Measurements from ENCODE around the gene MYO6. TPM values are rescaled to one million over a fixed set of nuclear protein-coding genes. Genes with fewer than 3 reads are reported as not detected.

MYO6 gene
- total and polyA plus RNA-seq, 2 experiments from 2014 or later, result 39.8 to 71.1 TPM

DNA sequence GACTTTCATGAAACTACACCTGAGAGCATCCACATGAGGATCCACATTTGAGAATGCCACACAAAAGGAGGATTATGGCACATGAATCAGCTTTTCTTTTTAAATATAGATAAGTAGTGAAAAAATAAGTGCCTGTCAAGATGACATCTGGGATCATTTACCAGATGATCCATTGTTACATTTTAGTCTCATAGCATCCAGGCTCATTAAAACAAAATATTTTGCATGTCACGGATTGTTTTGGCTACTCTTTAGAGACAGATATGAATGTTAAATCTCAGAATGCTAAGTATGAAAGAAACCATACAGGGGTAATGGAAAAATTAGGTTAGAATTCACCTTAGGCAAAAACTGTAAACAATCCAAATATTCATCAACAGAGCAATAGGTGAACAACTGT, 66.7 kb downstream of the MYO6 start:
- Histone ChIP-seq H4K20me1 (ENCODE audit: insufficient read depth, poor library complexity, severe bottlenecking) (peaks cover 10% of the 10 kb centered on the region), H3K27ac (no peak overlapping the region), H3K4me1 (ENCODE audit: insufficient read depth) (no peaks in the 10 kb centered on the region), H3K27me3 (no peaks in the 10 kb centered on the region), H3K4me2 (no peak overlapping the region), H3K9me2 (replicated peaks; ENCODE audit: insufficient read depth) (no peaks in the 10 kb centered on the region), H3K4me3 (no peak overlapping the region), H3K9me3 (ENCODE audit: low read depth) (no peaks in the 10 kb centered on the region), H3K36me3 (replicated peaks; ENCODE audit: insufficient read depth, low read depth) (no peaks in the 10 kb centered on the region), H3K79me2 (peaks cover 46% of the 10 kb centered on the region), H2AFZ (no peak overlapping the region)
- no peak for TF ChIP-seq EZH2 (IDR thresholded peaks at IDR 0.05; ENCODE audit: borderline replicate concordance)
- TF ChIP-seq, protein P1, sequence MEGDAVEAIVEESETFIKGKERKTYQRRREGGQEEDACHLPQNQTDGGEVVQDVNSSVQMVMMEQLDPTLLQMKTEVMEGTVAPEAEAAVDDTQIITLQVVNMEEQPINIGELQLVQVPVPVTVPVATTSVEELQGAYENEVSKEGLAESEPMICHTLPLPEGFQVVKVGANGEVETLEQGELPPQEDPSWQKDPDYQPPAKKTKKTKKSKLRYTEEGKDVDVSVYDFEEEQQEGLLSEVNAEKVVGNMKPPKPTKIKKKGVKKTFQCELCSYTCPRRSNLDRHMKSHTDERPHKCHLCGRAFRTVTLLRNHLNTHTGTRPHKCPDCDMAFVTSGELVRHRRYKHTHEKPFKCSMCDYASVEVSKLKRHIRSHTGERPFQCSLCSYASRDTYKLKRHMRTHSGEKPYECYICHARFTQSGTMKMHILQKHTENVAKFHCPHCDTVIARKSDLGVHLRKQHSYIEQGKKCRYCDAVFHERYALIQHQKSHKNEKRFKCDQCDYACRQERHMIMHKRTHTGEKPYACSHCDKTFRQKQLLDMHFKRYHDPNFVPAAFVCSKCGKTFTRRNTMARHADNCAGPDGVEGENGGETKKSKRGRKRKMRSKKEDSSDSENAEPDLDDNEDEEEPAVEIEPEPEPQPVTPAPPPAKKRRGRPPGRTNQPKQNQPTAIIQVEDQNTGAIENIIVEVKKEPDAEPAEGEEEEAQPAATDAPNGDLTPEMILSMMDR (IDR thresholded peaks at IDR 0.05; ENCODE audit: poor library complexity), result no peak
- TF ChIP-seq EZH2phosphoT487 (IDR thresholded peaks at IDR 0.05; ENCODE audit: low read depth, severe bottlenecking, unreplicated experiment), result no peak
- no peak for DNase-seq (ENCODE audit: low spot score)
- 88% methylated on average over 1 of the region's 1 CpG for WGBS (ENCODE audit: low lambda C conversion rate, missing lambda C conversion rate)

DNA sequence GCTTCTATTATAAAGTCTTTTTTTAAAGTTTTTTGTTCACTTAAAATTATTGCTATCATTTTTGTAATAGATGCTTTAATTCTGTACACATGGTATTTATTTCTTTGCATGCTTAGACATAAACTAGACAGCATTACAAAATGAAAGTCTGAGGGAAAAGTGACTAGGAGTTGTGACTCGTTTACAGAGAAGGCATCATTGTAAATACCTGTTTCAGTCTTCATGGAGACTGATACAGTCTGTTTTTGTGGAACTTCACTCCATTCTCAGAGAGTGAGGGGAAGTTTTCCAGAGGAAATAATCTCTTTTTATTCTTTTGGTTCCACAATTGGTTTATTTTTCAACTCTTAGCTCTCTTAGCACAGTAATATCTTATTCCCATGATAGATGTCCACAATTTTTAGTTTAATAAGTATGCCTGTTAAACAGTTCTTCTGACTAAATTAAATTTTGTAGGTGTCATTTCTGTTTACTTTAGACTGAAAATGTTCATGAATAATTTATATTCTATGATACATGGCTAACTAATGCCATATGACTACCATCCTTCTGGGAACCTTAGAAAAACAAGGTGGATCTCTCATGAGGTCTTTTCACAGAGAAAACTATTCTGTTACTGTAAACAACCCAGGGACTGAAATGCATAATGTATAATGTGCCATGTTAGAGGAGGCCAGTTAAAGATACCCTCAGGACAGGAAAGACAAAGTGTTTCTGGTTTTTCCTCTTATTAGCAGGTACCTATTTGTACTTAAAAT, 69.2 kb downstream of the MYO6 start:
- Histone ChIP-seq H3K79me2 (peaks cover 27% of the 10 kb centered on the region), H3K4me2 (no peak overlapping the region)
- 58% methylated on average over 1 of the region's 1 CpG for WGBS (ENCODE audit: low lambda C conversion rate, missing lambda C conversion rate)

DNA sequence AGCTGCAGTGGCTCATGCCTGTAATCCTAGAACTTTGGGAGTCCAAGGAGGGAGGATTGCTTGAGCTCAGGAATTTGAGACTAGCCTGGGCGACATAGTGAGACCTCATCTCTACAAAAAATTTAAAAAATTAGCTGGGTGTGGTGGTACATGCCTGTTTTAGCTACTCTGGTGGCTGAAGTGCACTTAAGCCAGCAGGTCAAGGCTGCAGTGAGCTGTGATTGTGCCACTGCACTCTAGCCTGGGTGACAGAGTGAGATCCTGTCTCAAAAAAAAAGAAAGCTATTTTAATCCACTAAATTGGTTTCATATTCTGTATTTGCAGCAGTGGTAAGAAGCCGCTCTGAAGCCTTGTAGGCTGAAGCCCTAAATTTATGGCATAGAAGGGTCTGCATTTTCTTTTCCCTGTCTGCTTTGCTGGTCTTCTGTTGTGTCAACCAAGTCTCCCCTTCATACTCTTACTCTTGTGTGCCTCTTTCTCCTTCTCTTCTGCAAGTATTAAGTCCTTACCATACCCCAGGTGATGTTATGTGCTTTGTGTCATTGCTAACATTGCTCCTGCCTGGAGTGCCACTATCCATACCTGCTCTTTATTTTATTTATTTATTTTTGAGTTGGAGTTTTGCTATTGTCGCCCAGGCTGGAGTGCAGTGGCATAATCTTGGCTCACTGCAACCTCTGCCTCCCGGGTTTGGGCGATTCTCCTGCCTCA, 70.9 kb downstream of the MYO6 start:
- TF ChIP-seq, protein P1 (IDR thresholded peaks at IDR 0.05; ENCODE audit: poor library complexity), result no peak
- TF ChIP-seq EZH2phosphoT487 (IDR thresholded peaks at IDR 0.05; ENCODE audit: low read depth, severe bottlenecking, unreplicated experiment) (no peak), EZH2 (IDR thresholded peaks at IDR 0.05; ENCODE audit: borderline replicate concordance) (no peak)
- Histone ChIP-seq H3K9me3 (ENCODE audit: low read depth) (no peaks in the 10 kb centered on the region), H3K4me1 (ENCODE audit: insufficient read depth) (no peaks in the 10 kb centered on the region), H3K79me2 (peaks cover 13% of the 10 kb centered on the region), H3K27me3 (no peaks in the 10 kb centered on the region), H3K4me3 (no peak overlapping the region), H4K20me1 (ENCODE audit: insufficient read depth, poor library complexity, severe bottlenecking) (no peaks in the 10 kb centered on the region), H3K27ac (no peak overlapping the region), H3K36me3 (replicated peaks; ENCODE audit: insufficient read depth, low read depth) (no peaks in the 10 kb centered on the region), H3K9me2 (replicated peaks; ENCODE audit: insufficient read depth) (no peaks in the 10 kb centered on the region), H2AFZ (no peak overlapping the region), H3K4me2 (no peak overlapping the region)
- 96% methylated on average over 5 of the region's 5 CpGs for WGBS (ENCODE audit: low lambda C conversion rate, missing lambda C conversion rate)
- DNase-seq (ENCODE audit: low spot score), result no peak

More for the DNA sequence above, 69.2 kb downstream of the MYO6 start:
- Histone ChIP-seq H3K27me3 (no peaks in the 10 kb centered on the region), H3K9me3 (ENCODE audit: low read depth) (no peaks in the 10 kb centered on the region), H3K9me2 (replicated peaks; ENCODE audit: insufficient read depth) (no peaks in the 10 kb centered on the region), H3K4me1 (ENCODE audit: insufficient read depth) (no peaks in the 10 kb centered on the region), H2AFZ (no peak overlapping the region), H3K36me3 (replicated peaks; ENCODE audit: insufficient read depth, low read depth) (no peaks in the 10 kb centered on the region), H3K27ac (peak overlapping the region; percentile 24), H3K4me3 (no peak overlapping the region), H4K20me1 (ENCODE audit: insufficient read depth, poor library complexity, severe bottlenecking) (peaks cover 3% of the 10 kb centered on the region)
- TF ChIP-seq, protein P1 (IDR thresholded peaks at IDR 0.05; ENCODE audit: poor library complexity), result no peak
- no peak for TF ChIP-seq EZH2 (IDR thresholded peaks at IDR 0.05; ENCODE audit: borderline replicate concordance)
- TF ChIP-seq EZH2phosphoT487 (IDR thresholded peaks at IDR 0.05; ENCODE audit: low read depth, severe bottlenecking, unreplicated experiment), result no peak
- no peak for DNase-seq (ENCODE audit: low spot score)
